ENCODE data around the gene METTL23. TPM values are rescaled to one million over a fixed set of nuclear protein-coding genes. Genes with fewer than 3 reads are reported as not detected.
"Not testable (repeated sequence)": the region's sequence is repeated elsewhere in the genome, so short reads cannot be mapped to it uniquely, and the experiment has no call there.

Gene METTL23
- total RNA-seq, 1 donor from 2014 or later = 14.7 TPM

- FAIRE-seq (no peak), DNase-seq (ENCODE audit: low spot score in 2 of 2) (no peak)
Observed at GRCh38 chr17:76691379-76692191, 35.1 kb upstream of the METTL23 start.

- FAIRE-seq (no peak), DNase-seq (ENCODE audit: low spot score in 2 of 2) (no peak)
Observed at GRCh38 chr17:76695059-76695831, 31.4 kb upstream of the METTL23 start.

- FAIRE-seq (no peak), DNase-seq (ENCODE audit: low spot score in 2 of 2) (no peak)
Observed at GRCh38 chr17:76696763-76697701, 29.6 kb upstream of the METTL23 start.

DNA sequence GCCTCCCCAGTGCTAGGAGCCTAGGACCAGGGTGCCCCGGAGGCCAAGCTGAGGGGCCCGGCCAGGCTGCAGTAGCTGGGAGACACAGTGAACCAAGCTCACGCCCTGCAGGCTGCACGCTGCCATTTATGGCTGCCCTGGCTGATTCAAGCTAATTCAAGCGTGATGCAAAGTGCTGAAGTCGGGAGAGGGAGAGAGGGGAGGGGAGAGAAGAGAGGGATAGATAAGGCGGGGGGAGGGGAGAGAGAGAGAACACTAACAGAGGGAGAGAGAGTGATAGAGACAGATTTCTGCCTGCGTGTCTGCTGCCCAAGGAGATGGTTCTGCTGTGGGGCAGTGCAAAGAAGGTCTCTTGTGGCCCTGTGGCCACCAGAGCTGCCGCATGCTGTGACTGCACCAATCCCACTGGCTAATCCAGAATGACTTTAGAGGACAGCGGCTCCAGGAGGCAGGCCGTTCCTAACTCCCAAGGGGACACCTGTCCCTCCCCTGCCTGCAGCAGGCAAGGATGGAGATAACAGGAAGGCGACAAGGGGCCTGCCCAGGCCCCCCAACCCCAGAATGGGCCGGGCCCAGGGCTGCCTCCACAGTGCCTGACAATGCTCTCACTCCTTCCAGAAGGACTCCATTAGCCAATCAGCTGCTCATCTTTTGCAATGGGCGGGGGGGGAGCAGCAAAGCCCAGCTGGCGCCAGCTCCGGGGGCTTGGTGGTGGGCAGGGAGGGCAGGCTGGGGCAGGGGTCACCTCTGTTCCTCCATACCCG, 28.8 kb upstream of the METTL23 start:
- DNase-seq (ENCODE audit: low spot score in 2 of 2) (no peak), FAIRE-seq (no peak)

- not testable (repeated sequence) for FAIRE-seq; DNase-seq (ENCODE audit: low spot score in 2 of 2)
Observed at GRCh38 chr17:76698466-76698977, 28.1 kb upstream of the METTL23 start.

- no peak for DNase-seq (ENCODE audit: low spot score in 2 of 2)
- FAIRE-seq = no peak
Observed at GRCh38 chr17:76700270-76700616, 26.4 kb upstream of the METTL23 start.

DNA sequence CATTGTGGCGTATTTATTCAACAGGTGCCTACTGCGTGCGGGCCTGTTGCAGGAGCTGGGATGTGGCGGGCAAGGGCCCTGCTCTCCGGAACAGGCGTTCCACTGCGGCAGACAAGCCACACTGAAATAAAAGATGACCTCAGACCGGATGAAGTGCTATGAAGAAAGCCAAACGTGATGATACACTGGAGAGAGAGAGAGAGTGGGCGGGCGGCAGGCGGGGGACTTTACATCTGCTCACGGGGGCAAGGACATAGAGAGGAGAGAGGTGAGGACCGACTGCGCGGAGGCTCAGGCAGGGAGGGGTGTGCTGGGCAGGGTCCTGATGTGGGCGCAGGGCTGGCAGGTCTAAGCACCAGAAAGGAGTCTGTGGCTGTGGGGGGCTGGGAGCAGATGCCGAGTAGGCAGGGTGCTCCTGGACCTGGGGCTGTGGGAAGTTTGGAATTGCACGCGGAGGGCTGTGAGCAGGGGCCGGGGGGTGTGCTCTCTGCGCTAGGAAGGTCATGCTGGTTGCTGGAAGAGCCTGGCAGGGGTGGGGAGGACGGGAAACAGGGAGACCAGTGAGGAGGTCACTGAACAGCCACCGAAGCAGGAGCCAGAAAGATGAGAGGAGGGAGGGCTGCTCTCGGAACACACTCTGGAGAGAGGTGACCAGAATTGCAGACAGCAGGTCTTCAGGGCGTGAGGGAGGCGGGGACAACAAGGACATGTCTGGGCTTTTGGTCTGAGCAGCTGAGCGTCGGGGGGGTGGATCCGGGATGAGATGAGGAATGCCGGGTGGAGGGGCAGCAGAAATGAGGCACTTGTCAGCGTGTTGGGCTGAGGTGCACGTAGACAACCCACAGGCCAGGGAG, 25.8 kb upstream of the METTL23 start:
- peak in 1 of 2 donors; percentile 72 for DNase-seq (ENCODE audit: low spot score in 2 of 2)

GRCh38 chr17:76701471-76701967, 25.1 kb upstream of the METTL23 start:
- no peak for DNase-seq (ENCODE audit: low spot score in 2 of 2)
- no peak for FAIRE-seq

More for the DNA sequence above, 25.8 kb upstream of the METTL23 start:
- FAIRE-seq = no peak

DNA sequence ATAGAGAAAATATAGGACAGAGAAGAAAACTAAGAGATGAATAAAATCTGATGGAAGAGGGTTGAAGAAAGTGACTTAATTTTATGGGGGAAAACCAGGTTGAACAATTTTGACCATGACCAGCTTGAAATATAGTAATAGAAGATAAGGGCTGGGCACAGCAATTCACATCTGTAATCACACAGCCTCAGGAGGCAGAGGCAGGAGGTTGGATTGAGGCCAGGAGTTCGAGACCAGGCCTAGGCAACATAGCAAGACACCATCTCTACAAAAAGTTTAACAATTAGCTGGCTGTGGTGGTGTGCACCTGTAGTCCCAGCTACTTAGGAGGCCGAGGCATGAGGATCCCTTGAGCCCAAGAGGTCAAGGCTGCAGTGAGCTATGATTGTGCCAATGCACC, 24.6 kb upstream of the METTL23 start:
- FAIRE-seq (no peak), DNase-seq (ENCODE audit: low spot score in 2 of 2) (no peak)

GRCh38 chr17:76702941-76703637, 23.6 kb upstream of the METTL23 start:
- FAIRE-seq (no peak), DNase-seq (ENCODE audit: low spot score in 2 of 2) (no peak)

DNA sequence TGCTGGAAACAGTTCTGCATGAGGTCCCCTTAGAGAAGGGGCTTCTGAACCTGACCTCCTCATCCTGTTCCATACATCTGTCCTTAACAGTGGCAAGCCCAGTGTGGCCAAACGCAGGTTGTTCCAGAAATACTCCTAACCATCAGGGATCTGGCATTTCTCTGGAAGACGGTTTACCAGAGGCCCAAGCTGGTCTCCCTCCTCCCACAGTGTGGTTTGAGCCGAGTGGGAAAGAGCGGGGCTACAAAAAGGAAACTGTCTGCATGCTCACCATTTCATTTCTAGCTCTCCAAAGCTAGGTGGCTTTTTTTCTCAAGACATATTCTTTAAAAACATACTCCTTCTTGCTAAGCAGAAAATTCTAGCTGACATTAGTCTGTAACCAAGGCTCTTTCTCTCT, 21.8 kb upstream of the METTL23 start:
- FAIRE-seq (no peak), DNase-seq (ENCODE audit: low spot score in 2 of 2) (no peak)

DNA sequence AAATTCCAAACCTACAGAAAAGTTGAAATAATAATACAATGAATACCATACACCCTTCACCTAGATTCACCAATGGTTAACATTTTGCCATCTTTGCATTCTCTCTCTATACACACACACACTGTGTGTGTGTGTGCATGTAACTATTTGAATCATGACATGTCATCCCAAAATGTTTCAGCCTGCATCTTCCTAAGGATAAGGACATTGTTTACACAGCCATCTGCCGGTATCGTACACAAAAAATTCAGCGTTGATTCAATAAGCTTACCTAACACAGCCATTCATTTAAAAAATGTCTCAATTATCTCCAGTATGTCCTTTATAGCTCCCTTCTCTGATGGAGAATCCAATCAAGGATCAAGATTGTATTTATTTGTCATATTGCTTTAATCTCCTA, 19.8 kb upstream of the METTL23 start:
- DNase-seq (ENCODE audit: low spot score in 2 of 2) (no peak), FAIRE-seq (no peak)

DNA sequence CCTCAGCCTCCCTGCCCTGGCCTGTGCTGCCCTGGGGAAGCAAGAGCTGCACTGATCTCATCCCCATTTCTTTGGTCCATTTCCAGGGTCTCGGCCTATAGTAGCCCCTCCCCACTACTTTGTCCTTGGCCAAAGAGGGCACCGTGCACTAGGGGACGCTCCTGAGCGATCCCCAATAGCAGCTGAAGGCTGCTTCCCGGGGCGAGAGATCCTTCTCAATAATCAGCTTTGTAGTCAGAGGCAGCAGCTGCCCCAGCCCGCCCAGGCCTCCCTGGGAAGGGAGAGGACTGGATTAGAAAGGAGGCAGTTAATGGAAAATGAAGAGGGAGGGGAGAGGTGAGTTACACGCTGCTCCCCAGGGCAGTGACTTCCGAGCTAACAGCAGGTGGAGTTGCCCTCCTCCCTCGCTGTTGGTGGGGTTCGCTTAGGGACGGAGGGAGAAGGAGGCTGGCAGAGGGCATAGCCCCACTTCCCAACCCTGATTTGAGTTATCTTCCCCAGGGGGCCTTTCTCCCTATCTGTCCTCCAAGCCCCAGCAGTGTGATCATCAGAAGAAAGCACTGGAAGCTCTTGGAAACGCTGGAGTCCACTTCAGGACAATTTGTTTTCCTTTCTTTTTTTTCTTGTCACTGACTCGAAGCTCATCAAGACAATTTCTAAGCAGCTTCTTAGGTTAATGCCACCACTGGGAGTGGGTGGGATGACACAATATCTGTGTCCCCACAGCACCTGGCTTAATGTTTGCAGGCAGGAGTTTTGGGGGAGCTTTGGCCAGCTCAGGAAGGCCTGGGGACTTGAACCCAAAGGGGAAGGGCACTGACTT, 18.4 kb upstream of the METTL23 start:
- peak in 1 of 2 donors; percentile 69 for DNase-seq (ENCODE audit: low spot score in 2 of 2)
- no peak for FAIRE-seq

GRCh38 chr17:76709077-76709950, 17.3 kb upstream of the METTL23 start:
- peak in 1 of 2 donors; percentile 41 for DNase-seq (ENCODE audit: low spot score in 2 of 2)
- no peak for FAIRE-seq

DNA sequence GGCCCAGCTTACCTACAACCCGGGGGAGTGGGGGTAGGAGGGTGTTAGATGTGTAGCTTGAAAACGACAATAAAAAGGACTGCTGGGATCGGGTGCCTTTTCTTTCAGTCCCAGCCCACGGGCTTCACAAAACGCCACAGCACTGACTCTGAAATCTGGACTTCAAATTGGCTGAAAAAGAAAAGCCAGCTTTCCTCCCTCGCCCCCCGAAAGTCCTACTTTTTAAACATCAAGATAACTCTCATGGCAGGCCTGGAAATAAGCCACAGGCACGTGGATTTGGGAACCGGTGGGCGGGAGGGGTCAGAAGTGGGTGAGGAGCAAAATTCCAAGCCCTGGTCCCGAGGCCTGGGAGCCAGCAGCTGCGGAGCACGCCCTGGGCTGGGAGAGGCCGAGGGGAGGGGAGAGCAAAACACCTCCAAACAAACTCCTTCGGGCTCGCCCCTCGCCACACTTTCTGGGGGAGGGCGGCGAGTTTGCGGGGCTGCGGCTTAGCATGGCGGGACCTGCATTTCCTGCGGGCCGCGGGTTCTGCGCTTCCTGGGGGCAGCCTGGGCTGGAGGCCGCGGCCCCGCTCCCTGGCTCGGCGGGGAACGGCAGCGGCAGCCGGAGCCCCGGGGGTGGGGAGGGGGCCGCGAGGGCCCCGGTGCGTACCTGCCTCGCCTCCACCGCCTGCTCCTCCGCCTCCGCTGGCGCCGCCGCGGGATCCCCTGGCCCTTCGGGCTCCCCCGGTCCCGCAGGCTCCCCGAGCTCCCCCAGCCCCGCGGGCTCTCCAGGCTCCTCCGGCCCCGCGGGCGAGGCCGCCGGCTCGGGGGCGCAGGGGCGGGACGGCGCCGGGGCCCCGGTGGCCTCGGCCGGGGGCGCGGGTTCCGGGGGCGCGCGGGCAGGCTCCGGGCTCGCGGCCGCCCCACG, 16.4 kb upstream of the METTL23 start:
- FAIRE-seq; DNase-seq (ENCODE audit: low spot score in 2 of 2): not testable (repeated sequence)

Data from frontal cortex (tissue), 4 donors.